PFSK-1 (cell line): ENCODE results near the gene C1orf21.

ENCODE experiments used
- FOXP2 ChIP-seq: optimal IDR thresholded peaks from 2 replicates; pipeline ENCODE3; 2011; ENCODE audit warnings: borderline replicate concordance, control low read depth, inconsistent platforms; ENCODE audit not compliant: insufficient read depth; ENCODE audit errors: extremely low read length, extremely low read depth
- POLR2AphosphoS5 ChIP-seq: IDR thresholded peaks from 2 replicates; pipeline ENCODE4 v1.6.1; 2012; ENCODE audit warnings: low read depth, mild to moderate bottlenecking, control low read depth, low read length, moderate library complexity
- REST ChIP-seq, 2 experiments: IDR thresholded peaks; 2 replicates each; pipeline versions ENCODE4 v1.6.1 to v1.8.0; 2011 to 2012; ENCODE audit warnings: low read depth in 2 of 2, low read length in 2 of 2, control low read depth in 1 of 2, inconsistent platforms in 1 of 2, mild to moderate bottlenecking in 1 of 2, moderate library complexity in 1 of 2; ENCODE audit not compliant: insufficient read depth in 1 of 2
- SIN3A ChIP-seq: IDR thresholded peaks from 2 replicates; pipeline ENCODE4 v1.6.1; 2012; ENCODE audit warnings: mild to moderate bottlenecking, low read length, moderate library complexity, borderline replicate concordance; ENCODE audit not compliant: insufficient read depth
- TAF1 ChIP-seq: IDR thresholded peaks from 2 replicates; pipeline ENCODE4 v1.6.1; 2012; ENCODE audit warnings: low read length, control low read depth, borderline replicate concordance; ENCODE audit not compliant: insufficient read depth

Gene C1orf21

GRCh38 chr1:184392779-184393522 is 6.1 kb downstream of the C1orf21 start:
- TF ChIP-seq POLR2AphosphoS5, result no peak
- TF ChIP-seq TAF1, result no peak
- no peak for TF ChIP-seq SIN3A
- TF ChIP-seq FOXP2, result no peak
- TF ChIP-seq REST (IDR thresholded peaks at IDR 0.05; ENCODE audit: insufficient read depth in 1 of 2, low read depth in 2 of 2, low read length in 2 of 2), result no peak

- TF ChIP-seq FOXP2 (no peak), TAF1 (no peak), REST (IDR thresholded peaks at IDR 0.05; ENCODE audit: insufficient read depth in 1 of 2, low read depth in 2 of 2, low read length in 2 of 2) (no peak), POLR2AphosphoS5 (no peak), SIN3A (no peak)
Measured at GRCh38 chr1:184393962-184394361, 7.1 kb downstream of the C1orf21 start.

- no peak for TF ChIP-seq SIN3A
- TF ChIP-seq TAF1, result no peak
Measured at GRCh38 chr1:184395370-184395769, 8.5 kb downstream of the C1orf21 start.

- no peak for TF ChIP-seq TAF1
- no peak for TF ChIP-seq FOXP2
- TF ChIP-seq SIN3A, result no peak
- TF ChIP-seq POLR2AphosphoS5, result no peak
- no peak for TF ChIP-seq REST (IDR thresholded peaks at IDR 0.05; ENCODE audit: insufficient read depth in 1 of 2, low read depth in 2 of 2, low read length in 2 of 2)
Measured at GRCh38 chr1:184395937-184396480, 9.2 kb downstream of the C1orf21 start.

GRCh38 chr1:184399192-184399847 is 12.5 kb downstream of the C1orf21 start:
- no peak for TF ChIP-seq TAF1

DNA sequence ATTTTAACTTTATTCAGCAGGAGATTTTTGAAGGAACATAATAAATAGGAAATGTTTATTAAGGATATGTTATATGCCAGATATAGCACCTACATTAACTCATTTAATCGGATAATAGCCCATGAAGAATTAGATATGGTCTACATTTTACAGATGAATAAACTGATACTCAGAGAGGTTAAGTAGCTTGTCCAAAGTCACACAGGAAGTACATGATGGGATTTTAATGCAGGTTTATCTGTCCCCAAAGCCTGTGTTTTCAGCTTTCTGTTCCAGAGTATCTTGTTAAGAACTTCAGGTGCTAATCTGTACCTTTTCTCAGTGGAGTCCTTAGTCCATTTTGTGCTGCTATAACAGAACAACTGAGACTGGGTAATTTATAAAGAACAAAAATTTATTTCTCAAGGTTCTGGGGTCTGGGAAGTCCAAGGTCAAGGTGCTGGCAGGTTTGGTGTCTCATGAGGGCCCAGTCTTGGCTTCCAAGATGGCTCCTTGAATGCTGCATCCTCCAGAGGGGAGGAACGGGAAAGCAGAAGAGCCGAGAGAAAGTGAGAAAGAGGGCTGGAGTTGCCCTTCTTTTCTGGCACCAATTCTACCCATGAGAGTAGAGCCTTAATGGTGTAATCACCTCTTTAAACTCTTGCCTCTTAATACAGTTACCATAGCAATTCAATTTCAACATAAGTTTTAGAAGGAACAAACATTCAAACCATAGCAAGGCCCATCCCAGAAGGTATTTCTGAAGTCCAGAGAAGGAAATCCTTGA is 17.3 kb downstream of the C1orf21 start:
- TF ChIP-seq FOXP2 (no peak), SIN3A (no peak), POLR2AphosphoS5 (no peak), TAF1 (no peak), REST (IDR thresholded peaks at IDR 0.05; ENCODE audit: insufficient read depth in 1 of 2, low read depth in 2 of 2, low read length in 2 of 2) (no peak)
